Brain microvascular endothelial cell (primary cell): ENCODE results near the gene RYR2.

Experiments used
- DNase-seq: peaks from one replicate; pipeline ENCODE4 v3.0.0-alpha.2; 2020
- H3K27ac ChIP-seq: fragments of 250-450 bp; sonication (Bioruptor Pico); 2 replicates; pipeline ENCODE4 v1.5.1; 2020; ENCODE audit warnings: mild to moderate bottlenecking, moderate library complexity
- H3K27me3 ChIP-seq: fragments of 250-450 bp; sonication (Bioruptor Pico); replicated peaks from 2 replicates; pipeline ENCODE4 v1.5.1; 2020; ENCODE audit warnings: mild to moderate bottlenecking
- H3K36me3 ChIP-seq: fragments of 250-450 bp; sonication (Bioruptor Pico); replicated peaks from 2 replicates; pipeline ENCODE4 v1.5.1; 2020; ENCODE audit warnings: mild to moderate bottlenecking
- H3K4me3 ChIP-seq: 2 replicates; pipeline ENCODE4 v1.5.1; 2011; ENCODE audit warnings: low read depth, mild to moderate bottlenecking, control low read depth, low read length, moderate library complexity
- in situ Hi-C: cut with HindIII; loops from 2 replicates; pipeline ENCODE4 v1.10.0; 2017; ENCODE audit warnings: low sequenced_read_pairs, low pct_ligation_motif_present
- TF ChIP-seq, protein P1 (sequence below): IDR thresholded peaks from 2 replicates; pipeline ENCODE4 v1.5.1; 2011; ENCODE audit warnings: low read depth, mild to moderate bottlenecking, moderate library complexity, low read length, control low read depth, inconsistent platforms; ENCODE audit errors: missing control alignments

RYR2 gene

DNA sequence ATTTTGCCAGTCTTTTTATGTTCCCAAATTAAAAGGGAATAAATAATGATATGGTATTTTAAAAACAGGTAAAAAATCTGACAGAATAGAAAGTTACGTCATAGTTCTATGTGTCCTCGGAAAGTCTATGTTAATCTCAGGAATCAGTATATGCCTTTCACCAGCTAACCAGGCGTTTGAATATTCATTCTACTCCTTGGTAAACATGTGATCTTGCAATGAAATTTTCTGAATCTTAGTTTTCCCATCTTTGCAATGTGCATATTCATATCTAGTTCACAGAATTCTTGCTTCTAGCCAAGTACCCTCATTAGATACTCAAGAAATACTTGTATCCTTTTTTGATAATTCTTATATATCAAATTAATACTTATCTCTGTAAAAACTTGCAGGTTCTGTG, 669.3 kb downstream of the RYR2 start:
- DNase-seq: no peak
- Histone ChIP-seq H3K27me3 (no peaks in the 10 kb centered on the region), H3K27ac (no peak overlapping the region), H3K36me3 (no peaks in the 10 kb centered on the region), H3K4me3 (no peak overlapping the region)
- TF ChIP-seq, protein P1, sequence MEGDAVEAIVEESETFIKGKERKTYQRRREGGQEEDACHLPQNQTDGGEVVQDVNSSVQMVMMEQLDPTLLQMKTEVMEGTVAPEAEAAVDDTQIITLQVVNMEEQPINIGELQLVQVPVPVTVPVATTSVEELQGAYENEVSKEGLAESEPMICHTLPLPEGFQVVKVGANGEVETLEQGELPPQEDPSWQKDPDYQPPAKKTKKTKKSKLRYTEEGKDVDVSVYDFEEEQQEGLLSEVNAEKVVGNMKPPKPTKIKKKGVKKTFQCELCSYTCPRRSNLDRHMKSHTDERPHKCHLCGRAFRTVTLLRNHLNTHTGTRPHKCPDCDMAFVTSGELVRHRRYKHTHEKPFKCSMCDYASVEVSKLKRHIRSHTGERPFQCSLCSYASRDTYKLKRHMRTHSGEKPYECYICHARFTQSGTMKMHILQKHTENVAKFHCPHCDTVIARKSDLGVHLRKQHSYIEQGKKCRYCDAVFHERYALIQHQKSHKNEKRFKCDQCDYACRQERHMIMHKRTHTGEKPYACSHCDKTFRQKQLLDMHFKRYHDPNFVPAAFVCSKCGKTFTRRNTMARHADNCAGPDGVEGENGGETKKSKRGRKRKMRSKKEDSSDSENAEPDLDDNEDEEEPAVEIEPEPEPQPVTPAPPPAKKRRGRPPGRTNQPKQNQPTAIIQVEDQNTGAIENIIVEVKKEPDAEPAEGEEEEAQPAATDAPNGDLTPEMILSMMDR: no peak
- in situ Hi-C loops: no loop called here

DNA sequence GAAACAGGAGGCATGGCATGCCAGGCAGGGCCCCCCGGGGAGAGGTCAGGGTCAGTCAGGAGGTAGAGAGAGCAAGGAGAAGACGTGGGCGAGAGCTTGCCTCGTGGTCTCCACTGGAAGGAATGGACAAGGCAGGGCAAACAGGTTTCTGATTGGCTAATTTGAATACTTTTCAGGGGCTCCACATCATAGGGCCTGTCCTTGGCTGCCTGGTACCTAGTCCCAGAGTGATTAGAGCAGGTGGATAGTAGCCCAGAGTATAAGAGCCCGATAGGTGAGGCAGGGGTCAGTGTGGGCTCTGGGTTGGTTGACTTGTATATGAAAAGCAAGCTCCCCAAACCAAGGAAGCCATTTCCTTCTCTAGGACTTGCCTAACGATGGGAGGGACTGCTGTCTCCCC, 670.1 kb downstream of the RYR2 start:
- TF ChIP-seq, protein P1: no peak
- Histone ChIP-seq H3K4me3 (no peak overlapping the region), H3K27me3 (no peaks in the 10 kb centered on the region), H3K36me3 (no peaks in the 10 kb centered on the region), H3K27ac (no peak overlapping the region)
- no peak for DNase-seq
- in situ Hi-C loops: no loop called here

DNA sequence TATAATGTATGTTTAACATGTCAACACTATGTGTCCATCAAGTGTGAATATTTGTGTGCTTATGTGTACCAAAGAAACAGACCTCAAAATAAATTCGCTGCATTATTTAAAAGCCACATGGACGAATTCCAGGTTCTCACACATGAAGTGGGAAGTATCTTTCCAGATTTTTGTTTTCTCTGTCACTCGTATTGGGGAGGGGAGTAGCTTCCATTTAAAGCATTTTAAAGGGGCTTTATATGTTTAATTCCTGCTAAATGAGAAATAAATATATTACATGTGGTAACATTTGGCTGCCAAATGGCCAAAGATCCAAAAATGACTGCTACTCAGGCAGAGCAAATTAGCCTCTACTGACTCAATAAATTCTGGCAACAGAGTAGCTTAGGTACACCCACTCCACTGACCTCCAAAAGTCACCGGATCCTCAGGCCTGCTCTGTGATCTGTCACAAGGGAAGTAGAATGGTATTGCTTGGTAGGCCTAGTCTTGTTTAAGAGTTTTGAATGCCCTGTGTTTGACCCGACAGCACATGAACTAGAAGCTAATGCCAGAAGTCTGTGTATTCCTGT, 670.7 kb downstream of the RYR2 start:
- TF ChIP-seq, protein P1: no peak
- in situ Hi-C loops: no loop called here
- Histone ChIP-seq H3K36me3 (no peaks in the 10 kb centered on the region), H3K27me3 (no peaks in the 10 kb centered on the region), H3K27ac (no peak overlapping the region), H3K4me3 (no peak overlapping the region)
- no peak for DNase-seq

DNA sequence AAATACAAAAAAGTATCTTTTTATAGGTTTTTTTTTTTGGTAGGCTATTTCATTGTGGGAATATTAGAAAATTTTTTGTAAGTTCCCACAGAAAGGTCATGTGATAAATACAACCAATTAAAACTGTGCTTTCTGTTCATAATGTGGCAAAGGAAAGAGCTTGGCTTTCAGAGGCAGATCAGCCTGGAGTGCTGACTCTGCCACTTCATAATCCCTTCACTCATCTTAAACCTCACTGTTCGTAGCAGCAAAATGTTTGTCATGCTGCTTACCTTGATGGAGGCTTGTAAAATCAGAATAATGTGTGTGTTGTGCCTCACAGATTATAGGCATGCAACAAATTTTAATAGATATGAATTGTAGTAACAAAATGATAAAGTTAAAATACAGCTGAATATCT, 671.9 kb downstream of the RYR2 start:
- Histone ChIP-seq H3K27me3 (no peaks in the 10 kb centered on the region), H3K36me3 (no peaks in the 10 kb centered on the region), H3K4me3 (no peak overlapping the region), H3K27ac (no peak overlapping the region)
- in situ Hi-C loops: no loop called here
- TF ChIP-seq, protein P1: no peak
- no peak for DNase-seq

DNA sequence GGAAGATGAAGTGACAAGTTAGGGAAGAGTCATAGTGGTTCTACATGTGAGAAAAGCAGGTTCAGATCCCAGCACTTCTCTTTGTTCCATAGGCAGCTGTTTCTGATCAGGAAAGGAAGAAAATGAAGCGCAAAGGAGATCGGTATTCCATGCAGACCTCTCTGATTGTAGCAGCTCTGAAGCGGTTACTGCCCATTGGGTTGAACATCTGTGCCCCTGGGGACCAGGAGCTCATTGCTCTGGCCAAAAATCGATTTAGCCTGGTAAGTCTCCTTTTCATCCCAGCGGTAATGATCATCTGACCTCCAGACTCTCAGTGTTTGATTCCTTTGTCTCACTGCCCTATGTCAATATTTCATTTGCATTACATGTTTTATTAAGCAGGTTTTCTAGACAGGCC, 675.1 kb downstream of the RYR2 start:
- TF ChIP-seq, protein P1: no peak
- H3K27ac ChIP-seq: no peak overlapping the region
- in situ Hi-C loops: no loop called here
- no peaks in the 10 kb centered on the region for H3K27me3 ChIP-seq
- no peak for DNase-seq
- no peak overlapping the region for H3K4me3 ChIP-seq
- H3K36me3 ChIP-seq: no peaks in the 10 kb centered on the region

DNA sequence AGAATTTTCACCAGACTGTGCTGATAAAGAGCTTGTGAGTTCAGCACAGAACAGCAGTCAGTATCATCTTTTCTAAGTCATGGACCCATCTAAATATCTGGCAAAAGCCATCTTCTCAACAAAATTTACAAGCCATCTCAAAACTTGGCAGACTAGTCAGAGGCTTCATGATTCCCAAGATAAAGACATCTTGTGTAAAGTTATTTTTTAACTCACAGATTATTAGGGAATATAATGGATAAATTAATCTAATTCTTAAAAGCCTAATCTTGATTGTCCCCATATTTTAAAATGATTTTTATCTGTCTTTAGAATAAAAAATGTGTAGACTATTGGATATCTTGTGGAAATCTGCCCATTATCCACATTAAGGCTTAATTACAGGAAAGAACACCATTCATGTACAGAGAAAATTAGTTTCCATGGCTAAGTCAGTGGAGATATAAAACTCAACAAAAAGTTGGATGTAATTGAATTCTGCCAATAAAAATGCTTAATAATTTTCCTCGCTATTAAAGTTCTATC, 688.9 kb downstream of the RYR2 start:
- Histone ChIP-seq H3K27ac (no peak overlapping the region), H3K27me3 (no peaks in the 10 kb centered on the region), H3K36me3 (no peaks in the 10 kb centered on the region), H3K4me3 (no peak overlapping the region)
- TF ChIP-seq, protein P1: no peak
- DNase-seq: no peak
- in situ Hi-C loops: no loop called here
